NCI-H1694 treated with DMSO at 0.1 percent for 48 hours (cell line): ENCODE results near the gene PGM3.

ENCODE experiments used
- DNase-seq: peaks from one replicate; lab custom pipeline; 2025; lab: John Stamatoyannopoulos, UW

Gene PGM3

DNA sequence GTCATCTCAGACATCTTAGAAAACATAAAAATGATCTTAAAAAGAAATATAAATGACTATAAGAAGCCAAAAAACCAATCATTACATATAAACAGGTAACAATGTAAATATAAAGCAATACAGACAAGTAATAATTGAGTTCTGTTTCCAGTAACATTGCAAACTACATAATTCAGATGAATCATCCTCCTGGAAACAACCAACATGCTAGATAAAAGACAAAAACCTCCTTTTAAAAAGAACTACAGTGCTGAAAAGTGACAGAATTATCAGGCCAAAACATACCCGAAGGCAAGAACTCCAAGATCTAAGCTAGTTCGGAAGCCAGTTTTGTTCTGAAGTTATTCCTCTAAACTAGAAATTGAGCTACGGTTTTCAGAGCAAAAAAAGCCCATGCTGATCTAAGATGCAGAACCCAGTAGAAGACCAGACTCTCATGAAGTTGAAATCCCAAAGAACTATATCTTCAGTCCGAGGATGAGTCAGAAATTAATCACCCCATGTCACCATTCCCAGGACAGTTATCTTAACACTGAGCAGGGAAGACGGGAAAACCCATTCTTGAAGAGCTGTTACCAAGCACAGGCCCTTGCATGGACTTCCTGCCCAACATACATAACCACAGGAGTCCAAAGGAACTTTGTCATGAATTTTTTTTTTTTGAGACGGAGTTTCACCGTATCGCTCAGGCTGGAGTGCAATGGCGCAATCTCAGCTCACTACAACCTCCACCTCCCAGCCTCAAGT is 9.8 kb downstream of the PGM3 start:
- no peak for DNase-seq

DNA sequence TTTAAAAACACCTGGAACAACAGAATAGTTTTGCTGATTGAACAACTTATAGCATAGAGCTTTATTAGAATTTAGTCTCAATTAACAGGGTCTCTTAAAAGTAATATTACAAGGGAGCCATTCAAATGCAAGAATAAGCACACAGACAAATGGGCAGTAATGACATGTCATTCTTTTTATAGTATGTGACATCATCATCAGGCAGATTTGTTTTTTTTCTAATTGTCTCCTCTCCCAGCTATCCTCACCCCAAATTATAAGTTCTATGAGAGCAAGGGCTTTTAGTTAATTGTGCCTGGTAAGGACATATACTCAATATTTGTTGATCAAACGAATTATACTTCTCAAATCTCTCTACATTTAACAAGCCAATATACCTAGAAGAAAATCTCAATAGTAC is 11.0 kb downstream of the PGM3 start:
- DNase-seq, result no peak

DNA sequence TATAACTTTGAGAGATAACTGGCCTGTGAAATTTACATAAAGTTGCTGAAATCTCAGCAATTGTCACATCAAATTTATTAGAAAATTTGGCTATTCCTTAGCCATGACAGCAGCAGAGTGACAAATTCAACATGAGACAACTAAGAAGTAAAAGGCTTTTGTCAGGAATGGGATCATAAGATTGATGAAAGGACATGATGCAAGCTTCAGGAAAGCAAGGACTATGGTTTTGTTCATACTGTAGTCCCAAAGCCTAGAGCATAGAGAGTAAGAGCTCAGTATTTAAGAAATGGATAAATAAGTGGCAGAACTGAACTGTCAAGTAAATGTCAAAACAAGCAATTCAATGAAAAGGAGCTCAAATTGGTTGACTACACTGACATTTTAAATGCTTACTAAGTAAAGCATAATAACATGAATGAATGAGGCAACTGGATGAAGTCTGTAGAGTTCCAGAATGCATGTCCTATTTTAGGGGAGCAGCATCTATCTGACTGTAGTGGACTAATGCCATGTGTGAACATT is 12.6 kb downstream of the PGM3 start:
- DNase-seq, result no peak

DNA sequence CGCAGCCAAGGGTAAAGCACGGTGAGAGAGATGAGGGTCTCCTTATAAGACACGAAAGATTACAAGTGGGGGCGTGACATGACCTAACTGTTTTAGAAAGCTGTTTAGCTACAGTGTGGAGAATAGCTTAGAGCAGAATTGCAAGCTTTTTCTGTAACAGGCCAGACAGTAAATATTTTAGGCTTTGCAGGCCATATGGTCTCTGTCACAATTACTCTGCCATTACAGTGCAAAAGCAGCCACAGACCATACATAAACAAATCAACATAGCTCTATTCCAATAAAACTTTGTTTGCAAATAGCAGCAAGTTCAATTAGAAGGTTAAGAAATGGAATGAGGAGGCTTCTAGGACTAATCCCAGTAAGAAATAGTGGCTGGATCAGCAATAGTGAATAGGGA is 16.8 kb downstream of the PGM3 start:
- DNase-seq, result no peak

DNA sequence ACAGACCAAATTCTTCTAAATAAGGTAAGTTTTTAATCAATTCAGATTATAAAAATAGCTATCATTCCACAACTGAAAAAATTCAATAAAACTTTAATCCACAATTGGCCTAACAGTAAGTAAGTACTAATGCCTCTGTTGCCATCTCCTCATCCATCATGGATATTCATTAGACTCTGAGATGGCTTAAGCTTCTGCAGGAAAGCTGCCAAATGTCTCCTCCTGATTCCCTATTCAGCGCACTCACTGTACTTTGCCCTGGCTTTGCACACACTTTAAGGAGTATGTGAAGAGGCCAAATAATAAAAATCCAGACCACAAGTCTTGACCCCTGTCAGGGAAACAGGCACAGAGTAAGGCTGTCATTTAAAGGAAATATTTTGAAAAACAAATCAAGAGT is 23.6 kb downstream of the PGM3 start:
- no peak for DNase-seq

DNA sequence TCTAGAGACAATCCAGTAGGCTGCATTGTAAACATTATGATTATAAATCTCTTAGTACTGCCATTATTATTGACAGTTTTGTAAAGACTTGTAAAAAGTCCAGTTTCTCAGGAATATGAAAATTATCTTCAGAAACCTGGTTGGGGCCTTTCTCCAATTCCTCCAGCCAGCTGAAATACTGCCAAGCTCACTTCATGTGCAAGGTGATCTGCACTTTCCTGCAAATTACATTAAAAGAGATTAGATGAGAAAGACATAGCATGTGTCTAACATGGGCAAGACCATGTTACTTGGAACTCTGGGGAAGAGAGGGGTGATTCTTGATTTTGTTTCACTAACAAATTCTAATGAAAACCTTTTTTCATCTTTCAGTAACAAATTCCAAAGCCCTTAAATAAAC is 24.0 kb downstream of the PGM3 start:
- DNase-seq, result no peak

GRCh38 chr6:83168556-83168955 is 24.5 kb downstream of the PGM3 start:
- DNase-seq, result no peak

GRCh38 chr6:83167726-83168278 is 25.3 kb downstream of the PGM3 start:
- DNase-seq, result no peak

- no peak for DNase-seq
Measured at GRCh38 chr6:83160167-83160566, 32.9 kb downstream of the PGM3 start.

- no peak for DNase-seq
Measured at GRCh38 chr6:83155794-83156193, 37.3 kb downstream of the PGM3 start.

DNA sequence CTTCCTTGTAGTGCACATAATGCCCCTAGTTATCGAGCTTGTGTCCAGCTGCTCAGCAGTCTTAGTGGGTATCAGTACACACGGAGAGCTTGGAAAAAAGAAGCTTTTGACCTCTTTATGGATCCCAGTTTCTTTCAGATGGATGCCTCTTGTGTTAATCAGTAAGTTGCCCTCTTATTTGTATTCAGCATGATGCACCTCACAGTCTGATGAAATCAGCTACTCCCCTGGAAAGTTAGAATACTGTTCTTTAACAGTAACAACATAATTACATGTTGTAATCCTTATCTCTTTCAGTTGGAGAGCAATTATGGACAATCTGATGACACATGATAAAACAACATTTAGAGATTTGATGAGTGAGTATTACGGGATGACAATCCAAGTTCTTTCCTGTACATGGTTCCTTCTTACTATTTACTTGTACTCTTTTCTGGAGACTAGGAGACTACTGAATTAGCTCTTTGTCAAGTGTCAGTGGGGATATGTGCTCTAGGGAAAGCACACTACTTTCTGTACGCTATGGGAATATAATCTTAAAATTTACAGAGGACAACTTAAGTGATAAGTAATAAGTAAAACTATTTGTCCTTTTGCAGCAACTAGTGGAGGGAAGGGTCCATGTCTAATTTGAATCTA is 39.1 kb downstream of the PGM3 start:
- no peak for DNase-seq

DNA sequence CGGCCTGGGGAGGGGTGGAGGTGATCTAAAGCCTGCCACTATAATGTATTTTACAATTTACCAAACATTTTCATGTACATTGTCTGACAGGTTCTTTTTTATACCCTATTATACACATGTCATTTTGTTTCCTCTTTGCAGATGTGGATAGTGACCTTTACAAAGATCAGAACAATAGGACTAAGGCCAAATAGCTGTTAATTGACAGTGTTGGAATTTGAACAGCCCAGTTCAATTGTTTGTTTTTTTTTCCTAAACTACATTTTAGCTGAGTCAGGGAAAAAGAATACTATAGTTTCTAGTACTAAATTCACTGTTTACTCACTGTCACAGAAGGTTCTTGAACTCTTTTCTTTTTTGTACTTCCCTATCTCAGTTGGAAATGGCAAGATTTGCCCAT is 40.2 kb downstream of the PGM3 start:
- no peak for DNase-seq

DNA sequence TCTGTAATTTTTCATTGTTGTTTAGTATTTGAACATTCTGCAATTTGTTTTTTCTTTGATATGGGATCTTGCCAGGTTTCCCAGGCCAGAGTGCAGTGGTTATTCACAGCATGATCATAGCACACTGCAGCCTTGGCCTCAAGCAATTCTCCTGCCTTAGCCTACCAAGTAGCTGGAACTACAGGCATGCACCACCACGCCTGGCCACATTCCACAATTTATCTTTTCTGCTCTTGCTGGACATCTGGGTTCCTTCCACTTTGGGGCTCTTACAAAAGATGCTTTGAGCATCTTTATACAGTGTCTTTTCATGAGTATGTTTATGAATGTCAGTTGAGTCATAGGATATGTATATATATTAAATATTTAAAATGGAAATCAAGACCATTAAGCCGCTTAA is 42.0 kb downstream of the PGM3 start:
- no peak for DNase-seq

DNA sequence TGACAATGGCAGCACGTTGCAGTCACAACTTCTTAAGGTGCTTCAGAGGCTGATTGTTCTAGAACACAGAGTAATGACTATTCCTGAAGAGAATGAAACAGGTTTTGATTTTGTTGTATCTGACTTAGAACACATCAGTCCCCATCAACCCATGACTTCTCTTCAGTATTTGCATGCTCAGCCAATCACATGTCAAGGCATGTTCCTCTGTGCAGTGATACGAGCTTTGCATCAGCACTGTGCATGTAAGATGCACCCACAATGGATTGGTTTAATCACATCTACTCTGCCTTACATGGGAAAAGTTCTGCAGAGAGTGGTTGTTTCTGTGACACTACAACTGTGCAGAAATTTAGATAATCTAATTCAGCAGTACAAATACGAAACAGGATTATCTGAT is 54.3 kb downstream of the PGM3 start:
- DNase-seq, result no peak

- DNase-seq, result no peak
Measured at GRCh38 chr6:83138118-83138722, 54.8 kb downstream of the PGM3 start.

GRCh38 chr6:83132121-83132520 is 60.9 kb downstream of the PGM3 start:
- no peak for DNase-seq

DNA sequence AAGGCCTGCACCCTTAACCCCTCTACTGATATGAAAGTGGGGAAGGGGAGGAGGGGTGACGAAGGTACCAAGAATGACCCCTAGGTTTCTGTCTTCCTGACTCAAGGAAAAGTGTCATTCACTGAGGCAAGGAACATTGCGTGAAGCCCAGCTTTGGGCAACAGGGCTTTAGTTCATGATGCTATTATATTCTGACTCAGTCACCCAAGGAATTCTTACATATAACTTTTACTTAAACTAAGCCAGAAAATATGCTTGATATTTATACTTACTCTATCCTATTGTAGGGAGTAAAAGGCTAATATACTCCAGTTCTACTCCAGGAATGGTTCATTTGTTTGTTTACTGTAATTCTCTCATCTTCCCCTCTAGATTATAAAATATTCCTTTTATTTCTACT is 65.1 kb downstream of the PGM3 start:
- no peak for DNase-seq

DNA sequence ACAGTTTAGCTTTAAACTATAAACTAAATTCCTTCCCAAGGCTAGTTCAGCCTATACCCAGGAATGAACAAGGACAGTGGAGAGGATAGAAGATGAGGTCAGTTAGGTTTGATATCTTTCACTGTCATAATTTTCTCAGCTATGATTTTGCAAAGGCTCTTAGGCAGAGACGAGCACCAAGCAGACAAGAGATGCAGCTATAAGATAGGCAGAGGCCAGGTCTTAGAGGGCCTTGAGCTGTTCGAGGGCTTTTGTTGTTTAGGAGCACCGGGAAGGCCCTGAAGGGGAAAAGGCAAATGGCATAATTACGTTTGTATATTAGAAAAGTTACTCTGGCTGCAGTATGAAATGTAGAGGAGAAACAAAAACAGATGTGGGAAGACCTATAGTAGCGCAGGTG is 65.8 kb downstream of the PGM3 start:
- no peak for DNase-seq

- DNase-seq, result no peak
Measured at GRCh38 chr6:83126807-83127206, 66.3 kb downstream of the PGM3 start.

DNA sequence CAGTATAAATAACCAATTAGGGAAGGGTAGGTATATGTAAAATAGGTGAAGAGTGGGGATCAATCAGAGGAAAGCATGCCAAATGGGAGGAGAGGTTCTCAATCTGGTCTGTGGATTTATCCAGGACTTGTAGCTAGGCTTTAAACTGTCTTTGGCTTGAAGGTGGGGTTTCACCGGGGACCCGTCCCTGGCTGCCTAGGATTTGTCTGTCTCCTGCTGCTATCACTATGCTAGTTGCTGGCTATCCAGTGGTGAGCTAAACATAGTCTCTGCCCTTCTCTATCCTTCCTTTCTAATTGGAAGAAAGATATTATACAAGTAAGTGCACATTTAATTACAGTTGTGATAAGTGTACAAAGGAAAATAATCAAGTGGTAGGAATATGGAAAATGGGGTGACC is 66.8 kb downstream of the PGM3 start:
- no peak for DNase-seq

DNA sequence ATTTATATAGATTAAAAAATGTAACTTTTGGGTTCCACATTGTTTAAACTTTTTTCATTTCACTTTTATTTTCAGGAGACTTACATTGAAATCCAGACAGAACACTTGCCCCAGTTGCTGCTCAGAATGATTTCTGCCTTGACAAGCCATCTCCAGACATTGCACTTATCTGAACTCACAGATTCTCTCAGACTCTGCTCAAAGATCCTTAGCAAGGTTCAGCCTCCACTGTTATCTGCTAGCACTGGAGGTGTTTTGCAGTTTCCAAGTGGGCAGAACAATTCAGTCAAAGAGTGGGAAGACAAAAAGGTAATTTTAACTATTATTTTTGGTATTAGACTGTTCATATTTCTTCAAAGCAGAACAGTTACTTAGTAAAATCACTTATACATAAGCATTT is 67.6 kb downstream of the PGM3 start:
- no peak for DNase-seq

- no peak for DNase-seq
Measured at GRCh38 chr6:83124553-83124952, 68.5 kb downstream of the PGM3 start.

DNA sequence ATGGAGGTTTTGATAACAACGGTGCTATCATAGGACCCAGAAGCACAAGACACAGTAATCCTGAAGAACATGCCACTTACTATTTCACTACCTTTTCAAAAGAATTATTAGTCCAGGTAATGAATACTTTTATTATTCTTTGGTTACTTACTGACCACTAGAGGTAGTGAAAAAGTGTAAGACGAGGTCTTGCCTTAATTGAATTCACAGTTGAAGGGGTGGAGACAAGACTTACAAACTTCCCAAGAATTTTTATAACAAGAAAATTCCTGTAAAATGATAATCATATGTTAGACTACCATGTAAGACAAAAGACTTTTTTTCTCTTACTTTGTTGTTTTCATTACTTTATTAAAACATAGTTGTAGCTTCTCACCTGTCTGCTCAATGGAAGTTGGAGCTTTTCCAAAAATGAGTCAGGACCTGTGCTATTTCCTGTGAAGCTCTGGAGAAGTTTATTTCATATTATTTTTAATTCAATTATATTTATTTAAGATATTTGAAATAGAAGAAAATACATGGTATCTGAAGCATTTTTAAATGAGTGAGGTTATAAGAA is 73.2 kb downstream of the PGM3 start:
- DNase-seq, result no peak
